ENCODE results near the gene DZIP1L. TPM values are rescaled to one million over a fixed set of nuclear protein-coding genes. Genes with fewer than 3 reads are reported as not detected.
"Not testable (repeated sequence)": the region's sequence is repeated elsewhere in the genome, so short reads cannot be mapped to it uniquely, and the experiment has no call there.

Gene DZIP1L
- total RNA-seq, 4 donors from 2014 or later, result 12.7 to 23.0 (median 17.2) TPM

DNA sequence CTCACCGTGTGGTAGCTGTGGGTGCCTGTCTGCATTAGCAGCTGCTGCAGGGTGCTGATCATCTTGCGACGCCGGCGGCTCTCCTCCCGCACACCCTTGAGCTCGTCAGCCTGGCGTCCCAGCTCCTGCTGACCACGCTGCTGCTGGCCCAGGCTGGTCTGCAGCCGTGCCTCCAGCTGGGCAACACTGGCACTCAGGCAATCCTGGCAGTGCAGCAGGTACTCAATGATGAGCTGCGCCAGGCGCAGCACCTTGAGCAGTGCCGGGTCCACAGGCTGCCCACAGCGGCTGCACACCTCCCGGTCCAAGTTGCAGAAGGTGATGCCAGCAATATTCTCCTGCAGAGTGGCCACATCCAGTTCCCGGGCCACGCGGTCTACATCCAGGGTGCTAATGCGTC is 11.9 kb downstream of the DZIP1L start:
- H3K9me3 ChIP-seq, result no peaks in the 10 kb centered on the region
- TF ChIP-seq, protein P1, sequence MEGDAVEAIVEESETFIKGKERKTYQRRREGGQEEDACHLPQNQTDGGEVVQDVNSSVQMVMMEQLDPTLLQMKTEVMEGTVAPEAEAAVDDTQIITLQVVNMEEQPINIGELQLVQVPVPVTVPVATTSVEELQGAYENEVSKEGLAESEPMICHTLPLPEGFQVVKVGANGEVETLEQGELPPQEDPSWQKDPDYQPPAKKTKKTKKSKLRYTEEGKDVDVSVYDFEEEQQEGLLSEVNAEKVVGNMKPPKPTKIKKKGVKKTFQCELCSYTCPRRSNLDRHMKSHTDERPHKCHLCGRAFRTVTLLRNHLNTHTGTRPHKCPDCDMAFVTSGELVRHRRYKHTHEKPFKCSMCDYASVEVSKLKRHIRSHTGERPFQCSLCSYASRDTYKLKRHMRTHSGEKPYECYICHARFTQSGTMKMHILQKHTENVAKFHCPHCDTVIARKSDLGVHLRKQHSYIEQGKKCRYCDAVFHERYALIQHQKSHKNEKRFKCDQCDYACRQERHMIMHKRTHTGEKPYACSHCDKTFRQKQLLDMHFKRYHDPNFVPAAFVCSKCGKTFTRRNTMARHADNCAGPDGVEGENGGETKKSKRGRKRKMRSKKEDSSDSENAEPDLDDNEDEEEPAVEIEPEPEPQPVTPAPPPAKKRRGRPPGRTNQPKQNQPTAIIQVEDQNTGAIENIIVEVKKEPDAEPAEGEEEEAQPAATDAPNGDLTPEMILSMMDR (IDR thresholded peaks at IDR 0.05), result no peak
- no peak for TF ChIP-seq POLR2A (IDR thresholded peaks at IDR 0.05)
- no peak overlapping the region for H3K4me3 ChIP-seq (replicated peaks in 1 of 3)
- 86 to 99% methylated on average over 1 to 10 of the region's 19 CpGs for WGBS, 2 donors
- no peaks in the 10 kb centered on the region for H3K4me1 ChIP-seq
- peaks cover 4 to 5% of the 10 kb centered on the region in 2 donors for H3K36me3 ChIP-seq
- DNase-seq, result no peak
- H3K27me3 ChIP-seq, result no peaks in the 10 kb centered on the region
- intact Hi-C loops (cut with DNase I), result no loop called here
- H3K27ac ChIP-seq, result no peak overlapping the region

DNA sequence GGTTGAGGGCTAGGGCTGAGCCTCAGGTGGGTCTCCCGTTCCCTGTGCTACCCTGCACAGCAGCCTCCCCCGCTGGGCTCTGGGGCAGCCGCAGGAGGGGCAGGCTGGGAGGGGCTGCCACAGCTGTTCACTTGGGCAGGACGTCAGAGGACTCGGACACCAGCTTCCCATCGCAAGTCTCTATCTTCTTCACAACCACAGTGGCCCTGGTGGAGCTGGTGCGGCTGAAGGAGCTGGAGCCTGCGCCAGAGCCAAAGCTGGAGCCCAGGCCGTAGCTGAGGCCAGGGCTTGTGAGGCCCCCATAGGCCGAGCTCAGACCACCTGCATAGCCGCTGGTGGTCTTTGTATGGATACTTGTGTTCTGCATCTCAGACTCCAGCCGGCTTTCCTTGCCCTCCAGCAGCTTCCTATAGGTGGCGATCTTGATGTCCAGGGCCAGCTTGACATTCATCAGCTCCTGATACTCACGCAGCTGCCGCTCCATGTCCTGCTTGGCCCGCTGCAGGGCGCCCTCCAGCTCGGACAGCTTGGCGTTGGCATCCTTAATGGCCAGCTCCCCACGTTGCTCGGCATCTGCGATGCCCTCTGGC is 14.0 kb downstream of the DZIP1L start:
- intact Hi-C loops (cut with DNase I); DNase-seq; H3K27ac ChIP-seq; H3K4me1 ChIP-seq; H3K36me3 ChIP-seq; H3K27me3 ChIP-seq; H3K4me3 ChIP-seq (replicated peaks in 1 of 3); H3K9me3 ChIP-seq: not testable (repeated sequence)
- 87 to 88% methylated on average over 14 to 22 of the region's 22 CpGs for WGBS, 2 donors

DNA sequence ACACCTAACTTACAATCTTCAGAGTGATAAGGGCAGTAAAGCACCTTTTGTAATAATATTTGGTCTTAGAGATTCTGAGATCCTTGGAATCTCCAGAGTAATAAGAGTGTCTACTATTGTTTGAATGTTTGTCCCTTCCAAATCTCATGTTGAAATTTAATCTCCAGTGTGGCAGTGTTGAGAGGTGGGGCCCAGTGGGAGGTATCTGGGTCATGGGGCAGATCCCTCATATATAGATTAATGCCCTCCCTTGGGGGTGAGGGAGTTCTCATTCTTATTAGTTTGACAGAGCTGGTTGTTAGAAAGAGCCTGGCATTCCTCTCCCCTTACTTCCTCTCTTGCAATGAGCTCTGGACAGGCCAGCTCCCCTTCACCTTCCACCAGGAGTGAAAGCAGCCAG is 16.0 kb downstream of the DZIP1L start:
- Histone ChIP-seq H3K27me3 (no peaks in the 10 kb centered on the region), H3K36me3 (peaks cover 4 to 9% of the 10 kb centered on the region in 2 donors), H3K4me1 (no peaks in the 10 kb centered on the region), H3K27ac (no peak overlapping the region), H3K9me3 (no peaks in the 10 kb centered on the region), H3K4me3 (replicated peaks in 1 of 3) (no peak overlapping the region)
- intact Hi-C loops (cut with DNase I), result no loop called here
- no peak for TF ChIP-seq POLR2A (IDR thresholded peaks at IDR 0.05)
- TF ChIP-seq, protein P1 (IDR thresholded peaks at IDR 0.05), result no peak
- no peak for DNase-seq

DNA sequence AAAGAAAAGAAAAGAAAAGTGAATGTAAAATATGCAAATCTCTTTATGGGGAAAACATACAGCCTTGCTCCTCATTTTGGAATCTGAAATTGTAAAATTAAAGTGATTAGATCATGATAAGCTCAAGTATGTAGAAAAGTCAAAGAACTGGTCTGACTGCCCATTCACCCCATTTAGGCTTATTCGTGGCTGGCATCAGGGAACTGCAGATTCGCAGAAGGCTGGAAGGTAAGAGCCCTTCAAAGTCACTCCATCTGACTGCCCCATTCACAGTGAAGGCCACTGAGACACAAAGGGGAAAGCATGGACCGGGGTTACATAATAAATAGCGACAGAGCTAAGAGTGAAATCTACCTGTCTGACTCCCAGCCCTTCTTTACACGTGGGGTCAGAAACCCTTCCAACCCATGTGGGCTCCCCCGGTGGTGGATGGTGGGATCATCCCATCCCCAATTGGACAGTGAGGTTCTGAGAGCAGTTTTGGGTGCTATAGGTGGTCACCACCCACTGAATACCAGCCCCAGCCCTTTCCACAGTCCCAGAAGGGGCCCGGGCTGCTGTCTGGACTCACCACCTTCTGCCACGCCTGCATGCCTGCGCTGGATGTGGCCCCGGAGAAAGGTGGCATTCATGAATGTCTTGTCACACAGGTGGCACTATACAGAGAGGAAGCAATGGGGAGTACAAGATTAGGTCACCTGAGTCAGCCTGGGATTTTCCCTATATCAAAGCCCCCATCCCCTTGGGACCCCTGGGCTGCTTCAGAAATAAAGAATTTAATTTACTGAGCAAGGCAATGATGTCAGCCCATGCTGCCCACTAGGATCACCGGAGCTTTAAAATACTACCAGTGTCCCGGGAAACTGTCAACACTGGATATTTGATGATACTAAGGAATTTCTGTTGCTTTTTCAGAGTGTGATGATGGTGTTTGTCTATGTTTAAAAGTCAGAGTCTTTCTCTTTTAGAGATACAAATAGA is 17.9 kb downstream of the DZIP1L start:
- Histone ChIP-seq H3K4me3 (replicated peaks in 1 of 3) (no peak overlapping the region), H3K4me1 (no peaks in the 10 kb centered on the region), H3K27ac (no peak overlapping the region), H3K27me3 (no peaks in the 10 kb centered on the region), H3K9me3 (no peaks in the 10 kb centered on the region), H3K36me3 (peaks cover 8 to 9% of the 10 kb centered on the region in 2 donors)
- 64 to 67% methylated on average over 9 to 11 of the region's 12 CpGs for WGBS, 2 donors
- peak; percentile 12 to 23 for DNase-seq
- TF ChIP-seq, protein P1 (IDR thresholded peaks at IDR 0.05), result peak in 2 of 6 experiments; percentile 9 to 33
- no peak for TF ChIP-seq POLR2A (IDR thresholded peaks at IDR 0.05)
- intact Hi-C loops (cut with DNase I), result no loop called here

DNA sequence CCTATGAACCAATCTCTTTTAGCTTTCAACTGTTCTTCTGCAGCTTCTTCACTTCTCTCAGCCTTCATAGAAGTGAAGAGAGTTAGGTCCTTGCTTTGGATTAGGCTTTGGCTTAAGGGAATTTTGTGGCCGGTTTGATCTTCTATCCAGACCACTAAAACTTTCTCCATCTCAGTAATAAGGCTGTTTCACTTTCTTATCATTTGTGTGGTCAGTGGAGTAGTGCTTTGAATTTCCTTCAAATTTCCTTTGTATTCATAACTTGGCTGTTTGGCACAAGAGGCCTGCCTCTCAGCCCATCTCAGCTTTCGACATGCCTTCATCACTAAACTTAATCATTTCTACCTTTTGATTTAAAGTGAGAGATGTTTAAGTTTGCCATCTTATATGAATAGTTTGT is 21.7 kb downstream of the DZIP1L start:
- H3K4me1 ChIP-seq, result no peaks in the 10 kb centered on the region
- TF ChIP-seq, protein P1 (IDR thresholded peaks at IDR 0.05), result no peak
- no peak for TF ChIP-seq POLR2A (IDR thresholded peaks at IDR 0.05)
- no peak for DNase-seq
- H3K27ac ChIP-seq, result no peak overlapping the region
- intact Hi-C loops (cut with DNase I), result no loop called here
- H3K36me3 ChIP-seq, result peaks cover 4 to 9% of the 10 kb centered on the region in 2 donors
- no peak overlapping the region for H3K4me3 ChIP-seq (replicated peaks in 1 of 3)
- H3K27me3 ChIP-seq, result no peaks in the 10 kb centered on the region
- H3K9me3 ChIP-seq, result no peaks in the 10 kb centered on the region
- WGBS, 2 donors, result 48% methylated on average over 2 of the region's 2 CpGs
